Measurements from ENCODE around the gene AUNIP.

GRCh38 chr1:25817840-25818501 is 41.3 kb downstream of the AUNIP start:
- no peak for TF ChIP-seq CTCF (IDR thresholded peaks at IDR 0.05; ENCODE audit: low read length)
- TF ChIP-seq EZH2phosphoT487 (IDR thresholded peaks at IDR 0.05; ENCODE audit: low read length), result no peak
